Right ventricle myocardium superior (tissue), 1 donor: ENCODE data around the gene FRK. TPM values are rescaled to one million over a fixed set of nuclear protein-coding genes. Genes with fewer than 3 reads are reported as not detected.
A peak's percentile ranks its signal among the peaks of the same experiment; 100 is the strongest.
"Not testable (repeated sequence)": the region's sequence is repeated elsewhere in the genome, so short reads cannot be mapped to it uniquely, and the experiment has no call there.

Experiments used
- ATAC-seq: fragments of 200-7000 bp; cut with Tn5 transposase; one replicate; pipeline ENCODE4 v1.9.1; 2020; ENCODE audit warnings: mild to moderate bottlenecking; ENCODE audit not compliant: poor library complexity
- DNase-seq: peaks from one replicate; pipeline ENCODE4 v3.0.0-alpha.2; 2020
- intact Hi-C: fragments of 100-400 bp; cut with DNase I; formaldehyde crosslinking; loops from one replicate; pipeline ENCODE4 v1.11.2; 2022
- total RNA-seq: library from RNA; stranded (reverse); fragmentation: NEBNext Ultra II Directional; extraction: Animal tissue kit (Norgen Biotek cat#: 25700); gene quantifications from one replicate; pipeline ENCODE4 v1.2.1, GENCODE V29; 2021
- donor health status: DM: no; HTN: yes; CAD: no; lungs with severe emphysema.

FRK gene
- total RNA-seq, 1 donor from 2014 or later = 7.5 TPM

- DNase-seq (no peak), ATAC-seq (no peak)
- intact Hi-C loops = no loop called here
Observed at GRCh38 chr6:115976321-115976870, 84.3 kb downstream of the FRK start.

- intact Hi-C loops = no loop called here
- DNase-seq = no peak
- no peak for ATAC-seq
Observed at GRCh38 chr6:115972679-115973078, 88.0 kb downstream of the FRK start.

GRCh38 chr6:115971785-115972184 is 88.9 kb downstream of the FRK start:
- ATAC-seq (peak; percentile 36), DNase-seq (no peak)
- intact Hi-C loops = no loop called here

GRCh38 chr6:115969930-115970273 is 90.8 kb downstream of the FRK start:
- ATAC-seq (no peak), DNase-seq (no peak)
- intact Hi-C loops = no loop called here

GRCh38 chr6:115969207-115969929 is 91.3 kb downstream of the FRK start:
- intact Hi-C loops = no loop called here
- ATAC-seq = peak; percentile 52
- no peak for DNase-seq

- ATAC-seq, DNase-seq, intact Hi-C loops: not testable (repeated sequence)
Observed at GRCh38 chr6:115960286-115960685, 100.4 kb downstream of the FRK start.

GRCh38 chr6:115958958-115959357 is 101.7 kb downstream of the FRK start:
- intact Hi-C loops = no loop called here
- ATAC-seq = no peak
- no peak for DNase-seq

GRCh38 chr6:115954740-115955139 is 106.0 kb downstream of the FRK start:
- DNase-seq = no peak
- intact Hi-C loops = no loop called here
- no peak for ATAC-seq

- DNase-seq = no peak
- intact Hi-C loops = no loop called here
- ATAC-seq = no peak
Observed at GRCh38 chr6:115948751-115949150, 111.9 kb downstream of the FRK start.

- DNase-seq (no peak), ATAC-seq (no peak)
- intact Hi-C loops = no loop called here
Observed at GRCh38 chr6:115947966-115948541, 112.6 kb downstream of the FRK start.

- intact Hi-C loops = no loop called here
- ATAC-seq (no peak), DNase-seq (no peak)
Observed at GRCh38 chr6:115945812-115946211, 114.9 kb downstream of the FRK start.

GRCh38 chr6:115945306-115945705 is 115.4 kb downstream of the FRK start:
- no peak for ATAC-seq
- intact Hi-C loops = no loop called here
- DNase-seq = no peak

GRCh38 chr6:115944829-115945228 is 115.9 kb downstream of the FRK start:
- DNase-seq, ATAC-seq, intact Hi-C loops: not testable (repeated sequence)

GRCh38 chr6:115937502-115937901 is 123.2 kb downstream of the FRK start:
- ATAC-seq, intact Hi-C loops, DNase-seq: not testable (repeated sequence)

- DNase-seq (peak; percentile 39), ATAC-seq (no peak)
- intact Hi-C loops = no loop called here
Observed at GRCh38 chr6:115935361-115935760, 125.3 kb downstream of the FRK start.

- no peak for ATAC-seq
- intact Hi-C loops = no loop called here
Observed at GRCh38 chr6:115934829-115935228, 125.9 kb downstream of the FRK start.

GRCh38 chr6:115934145-115934544 is 126.5 kb downstream of the FRK start:
- DNase-seq (no peak), ATAC-seq (no peak)
- intact Hi-C loops = no loop called here

More at GRCh38 chr6:115934829-115935228, 125.9 kb downstream of the FRK start:
- no peak for DNase-seq

GRCh38 chr6:115932481-115932880 is 128.2 kb downstream of the FRK start:
- intact Hi-C loops = no loop called here
- no peak for ATAC-seq
- DNase-seq = no peak

- ATAC-seq, intact Hi-C loops, DNase-seq: not testable (repeated sequence)
Observed at GRCh38 chr6:115928000-115928399, 132.7 kb downstream of the FRK start.

- DNase-seq = no peak
- ATAC-seq = no peak
- intact Hi-C loops = no loop called here
Observed at GRCh38 chr6:115922971-115923370, 137.7 kb downstream of the FRK start.
